ENCODE measurements around the gene USP48. TPM values are rescaled to one million over a fixed set of nuclear protein-coding genes. Genes with fewer than 3 reads are reported as not detected.

USP48 gene
- total and polyA plus RNA-seq, 10 of the 15 experiments (the other 5 are each of a cell fraction or from before 2014, with no cell fraction given), result 21.2 to 115 (median 75.5) TPM

- H4K20me1 ChIP-seq (ENCODE audit: control insufficient read depth, insufficient read depth), result peaks cover 2% of the 10 kb centered on the region; the same call in 1 of the 2 replicates
- peaks cover 5 to 13% of the 10 kb centered on the region in 2 experiments for H3K27me3 ChIP-seq (replicated peaks in 1 of 2; ENCODE audit: control insufficient read depth in 2 of 2, insufficient read depth in 2 of 2, low read length in 1 of 2)
- H3K79me2 ChIP-seq (ENCODE audit: control insufficient read depth, insufficient read depth, low read length), result no peaks in the 10 kb centered on the region
- no peak overlapping the region for H3K27ac ChIP-seq (ENCODE audit: control insufficient read depth, insufficient read depth)
- FAIRE-seq (no peak), ATAC-seq (no peak), DNase-seq (ENCODE audit: low read depth, low spot score) (no peak)
- POLR2A ChIA-PET, result interaction anchor here (0.6 to 0.7 kb wide), 3 partner anchors 51 to 1486 kb away, joined by 3 to 4 read pairs (median 3); no protein-coding TSS in a partner anchor
- no peaks in the 10 kb centered on the region for H3K9me3 ChIP-seq (replicated peaks; ENCODE audit: control insufficient read depth, insufficient read depth, low read length)
- CTCF ChIA-PET, result interaction anchor here (0.7 kb wide), 1 partner anchor 45 kb away, joined by 3 read pairs; no protein-coding TSS in a partner anchor
- H3K4me3 ChIP-seq, result no peak overlapping the region
- H3K4me2 ChIP-seq (ENCODE audit: control insufficient read depth, insufficient read depth), result no peak overlapping the region
- no TSS peak for BruUV-seq (replicated peaks)
- no peaks in the 10 kb centered on the region for H3K36me3 ChIP-seq (ENCODE audit: control insufficient read depth in 2 of 2, insufficient read depth in 2 of 2, low read length in 1 of 2)
- H3K4me1 ChIP-seq (ENCODE audit: control insufficient read depth, insufficient read depth, low read length), result 0 out of 2 replicates have a peak, but pooled peaks cover 3% of the 10 kb centered on the region
- no peak overlapping the region for H2AFZ ChIP-seq (ENCODE audit: control insufficient read depth, low read depth, low read length)
- SMC1A ChIA-PET (ENCODE audit: uncharacterized antibody, unreplicated experiment), result interaction anchor here (0.6 kb wide), 1 partner anchor 22 kb away, joined by 3 read pairs; no protein-coding TSS in a partner anchor
- RAD21 ChIA-PET (ENCODE audit: unreplicated experiment), result interaction anchor here (1.0 kb wide), 1 partner anchor 122 kb away, joined by 3 read pairs; no protein-coding TSS in a partner anchor
- intact Hi-C loops (cut with micrococcal nuclease; ENCODE audit: unreplicated experiment) (loop anchor here (10.0 kb wide), 1 partner anchor 141 kb away; no protein-coding TSS in a partner anchor), in situ Hi-C loops (cut with MboI) (no loop called here)
- no peak for TF ChIP-seq CREM (IDR thresholded peaks at IDR 0.05; ENCODE audit: low read depth)
- TF ChIP-seq CTCF (IDR thresholded peaks at IDR 0.05 in 2 of 3, conservative IDR thresholded peaks at IDR 0.05 in 1 of 3; ENCODE audit: control insufficient read depth in 2 of 3, extremely low read depth in 1 of 3, insufficient read depth in 1 of 3, low read depth in 3 of 3, low read length in 3 of 3), result no peak; a peak in 1 of 6 replicates
- no peak for TF ChIP-seq ZNF24 (IDR thresholded peaks at IDR 0.05)
- no peak for TF ChIP-seq ATF3 (IDR thresholded peaks at IDR 0.05; ENCODE audit: borderline replicate concordance, extremely low read depth, low read depth, low read length)
- TF ChIP-seq ESRRA (IDR thresholded peaks at IDR 0.05; ENCODE audit: low read length), result no peak
- no peak for TF ChIP-seq RELB (IDR thresholded peaks at IDR 0.05; ENCODE audit: low read depth)
- TF ChIP-seq E4F1 (IDR thresholded peaks at IDR 0.05; ENCODE audit: borderline replicate concordance, partially characterized antibody), result no peak
- TF ChIP-seq MTA3 (IDR thresholded peaks at IDR 0.05; ENCODE audit: borderline replicate concordance, low read length), result no peak
- TF ChIP-seq MTA2 (IDR thresholded peaks at IDR 0.05; ENCODE audit: low read depth), result no peak
- 11% methylated on average over 4 of the region's 4 CpGs for WGBS (ENCODE audit: insufficient coverage, insufficient replicate concordance, low lambda C conversion rate, missing lambda C conversion rate)
- H3K9ac ChIP-seq (ENCODE audit: control insufficient read depth, insufficient read depth, low read length), result no peak overlapping the region
Observed at GRCh38 chr1:21655748-21656147, 127.2 kb downstream of the USP48 start.

All from GM12878 (cell line).